Right atrium auricular region (tissue), 2 donors: ENCODE measurements around the gene BRD4. TPM values are rescaled to one million over a fixed set of nuclear protein-coding genes. Genes with fewer than 3 reads are reported as not detected.

Experiments
- DNase-seq: peaks from one replicate; pipeline ENCODE4 v3.0.0-alpha.2; 2019; ENCODE audit warnings: low spot score
- H3K27ac ChIP-seq, 2 donors: fragments of 200-600 bp; sonication (generic); 1 replicate in 1 of 2; 2 replicates in 1 of 2; pipeline ENCODE4 v1.5.1; 2016 to 2019
- H3K27me3 ChIP-seq, 2 donors: fragments of 200-600 bp; sonication (generic); one replicate each; pipeline versions ENCODE4 v1.5.1 to v1.6.0; 2017 to 2019
- H3K36me3 ChIP-seq: fragments of 200-600 bp; sonication (generic); one replicate; pipeline ENCODE4 v1.5.1; 2016
- H3K4me1 ChIP-seq, 2 donors: fragments of 200-600 bp; sonication (generic); one replicate each; pipeline versions ENCODE4 v1.5.1 to v1.6.0; 2017 to 2019
- H3K4me3 ChIP-seq, 2 donors: fragments of 200-600 bp; sonication (generic); 1 replicate in 1 of 2; 2 replicates in 1 of 2; pipeline ENCODE4 v1.5.1; 2017 to 2019; ENCODE audit warnings: mild to moderate bottlenecking in 1 of 2, moderate library complexity in 1 of 2
- H3K9me3 ChIP-seq, 2 donors: fragments of 200-600 bp; sonication (generic); one replicate each; pipeline ENCODE4 v1.5.1; 2019
- total RNA-seq, 2 donors: library from RNA; depleted of rRNA; stranded (reverse); fragments of >200 nt; gene quantifications; one replicate each; pipeline ENCODE4 v1.1.0, GENCODE V29; 2016
- TF ChIP-seq, protein P1 (sequence below), 2 donors: fragments of 200-600 bp; sonication (generic); IDR thresholded peaks; one replicate each; pipeline ENCODE4 v1.5.1; 2019; ENCODE audit warnings: antibody characterized with exemption in 2 of 2

BRD4 gene
- total RNA-seq, 2 donors from 2014 or later = 23.6 to 41.0 TPM

DNA sequence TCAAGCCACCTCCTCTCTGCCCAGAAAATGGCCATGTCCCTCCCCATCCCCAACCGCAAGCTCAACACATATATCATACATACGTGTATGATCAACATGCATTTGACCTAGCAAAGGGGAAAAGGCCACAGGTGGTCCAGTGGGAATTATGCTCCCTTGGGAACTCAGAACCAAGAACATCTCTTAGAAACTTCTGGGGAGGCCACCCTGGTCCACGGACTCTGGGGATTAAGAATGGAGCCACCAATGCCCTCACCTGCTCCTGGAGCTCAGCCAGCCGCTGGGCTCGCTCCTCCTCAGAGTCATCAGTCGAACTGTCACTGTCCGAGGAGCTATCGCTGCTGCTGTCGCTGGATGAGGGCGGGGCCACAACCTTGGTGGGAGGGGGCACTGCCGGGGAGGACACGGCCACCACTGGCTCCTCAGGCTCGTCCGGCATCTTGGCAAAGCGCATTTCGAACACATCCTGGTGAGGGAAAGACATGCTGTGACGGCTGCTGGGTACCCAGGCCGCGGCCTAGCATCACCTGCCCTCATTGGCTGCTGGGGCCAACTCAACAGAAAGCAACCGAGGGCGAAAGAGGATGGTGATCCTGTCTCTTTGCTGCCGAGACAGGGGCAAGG lies 75.5 kb downstream of the BRD4 start:
- H3K27me3 ChIP-seq = no peaks in the 10 kb centered on the region
- peaks cover 4 to 19% of the 10 kb centered on the region in 2 donors for H3K4me1 ChIP-seq
- TF ChIP-seq, protein P1, sequence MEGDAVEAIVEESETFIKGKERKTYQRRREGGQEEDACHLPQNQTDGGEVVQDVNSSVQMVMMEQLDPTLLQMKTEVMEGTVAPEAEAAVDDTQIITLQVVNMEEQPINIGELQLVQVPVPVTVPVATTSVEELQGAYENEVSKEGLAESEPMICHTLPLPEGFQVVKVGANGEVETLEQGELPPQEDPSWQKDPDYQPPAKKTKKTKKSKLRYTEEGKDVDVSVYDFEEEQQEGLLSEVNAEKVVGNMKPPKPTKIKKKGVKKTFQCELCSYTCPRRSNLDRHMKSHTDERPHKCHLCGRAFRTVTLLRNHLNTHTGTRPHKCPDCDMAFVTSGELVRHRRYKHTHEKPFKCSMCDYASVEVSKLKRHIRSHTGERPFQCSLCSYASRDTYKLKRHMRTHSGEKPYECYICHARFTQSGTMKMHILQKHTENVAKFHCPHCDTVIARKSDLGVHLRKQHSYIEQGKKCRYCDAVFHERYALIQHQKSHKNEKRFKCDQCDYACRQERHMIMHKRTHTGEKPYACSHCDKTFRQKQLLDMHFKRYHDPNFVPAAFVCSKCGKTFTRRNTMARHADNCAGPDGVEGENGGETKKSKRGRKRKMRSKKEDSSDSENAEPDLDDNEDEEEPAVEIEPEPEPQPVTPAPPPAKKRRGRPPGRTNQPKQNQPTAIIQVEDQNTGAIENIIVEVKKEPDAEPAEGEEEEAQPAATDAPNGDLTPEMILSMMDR (IDR thresholded peaks at IDR 0.05) = no peak
- no peak overlapping the region for H3K27ac ChIP-seq
- peaks cover 89% of the 10 kb centered on the region for H3K36me3 ChIP-seq
- H3K4me3 ChIP-seq = no peak overlapping the region
- no peak for DNase-seq
- no peaks in the 10 kb centered on the region for H3K9me3 ChIP-seq

DNA sequence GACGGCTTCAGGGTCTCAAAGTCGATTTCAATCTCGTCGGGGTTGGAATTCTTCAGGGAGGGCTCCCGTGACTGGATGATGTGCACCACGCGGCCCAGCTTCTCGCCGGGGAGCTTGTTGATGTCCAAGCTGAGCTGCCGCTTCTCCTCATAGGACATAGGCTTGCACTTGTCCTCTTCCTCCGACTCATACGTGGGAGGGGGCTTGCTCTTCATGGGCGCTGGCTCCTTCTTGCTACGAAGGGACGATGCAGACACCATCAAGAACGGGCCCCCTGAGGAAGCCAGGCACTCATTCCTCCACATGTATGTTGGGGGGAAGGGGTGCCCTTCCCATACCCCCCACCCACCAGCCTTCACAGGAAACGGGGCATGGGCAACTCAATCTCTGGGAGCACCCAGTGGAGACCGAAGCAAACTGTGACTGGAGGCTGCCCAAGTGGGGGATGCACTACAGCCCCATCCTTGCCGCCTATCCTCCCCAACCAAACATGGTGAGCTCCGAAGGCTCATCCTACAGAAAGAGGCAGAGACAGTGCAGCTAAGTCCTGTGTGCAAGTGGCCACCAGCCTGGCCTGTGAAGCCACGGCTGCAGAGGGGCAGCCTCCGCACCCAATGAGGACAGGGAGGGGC lies 76.9 kb downstream of the BRD4 start:
- peaks cover 84% of the 10 kb centered on the region for H3K36me3 ChIP-seq
- no peaks in the 10 kb centered on the region for H3K27me3 ChIP-seq
- H3K27ac ChIP-seq = no peak overlapping the region
- H3K9me3 ChIP-seq = no peaks in the 10 kb centered on the region
- TF ChIP-seq, protein P1 (IDR thresholded peaks at IDR 0.05) = no peak
- no peak overlapping the region for H3K4me3 ChIP-seq
- peaks cover 4 to 33% of the 10 kb centered on the region in 2 donors for H3K4me1 ChIP-seq
- DNase-seq = no peak

DNA sequence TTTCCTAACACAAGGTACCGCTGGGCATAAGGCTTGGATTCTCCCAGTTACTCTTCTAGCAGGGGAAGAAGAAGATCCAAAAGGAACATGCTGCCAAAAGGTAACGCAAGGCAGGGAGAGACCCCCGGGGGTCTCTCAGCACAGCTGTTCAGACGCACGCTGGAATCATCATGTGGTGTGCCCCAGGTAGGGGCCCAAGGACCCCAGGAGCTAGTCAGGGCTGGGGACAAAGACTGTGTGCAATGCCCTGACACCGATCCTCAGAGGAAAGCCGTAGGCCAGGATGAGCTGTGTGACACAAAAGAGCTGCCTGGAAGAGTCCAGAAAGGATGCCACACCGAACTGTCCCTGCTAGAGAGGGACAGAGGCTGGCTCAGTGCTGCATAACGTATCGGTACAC lies 77.8 kb downstream of the BRD4 start:
- H3K36me3 ChIP-seq = peaks cover 74% of the 10 kb centered on the region
- H3K9me3 ChIP-seq = no peaks in the 10 kb centered on the region
- no peak for DNase-seq
- TF ChIP-seq, protein P1 (IDR thresholded peaks at IDR 0.05) = no peak
- H3K4me3 ChIP-seq = no peak overlapping the region
- no peak overlapping the region for H3K27ac ChIP-seq
- H3K27me3 ChIP-seq = no peaks in the 10 kb centered on the region
- H3K4me1 ChIP-seq = peaks cover 4 to 42% of the 10 kb centered on the region in 2 donors

DNA sequence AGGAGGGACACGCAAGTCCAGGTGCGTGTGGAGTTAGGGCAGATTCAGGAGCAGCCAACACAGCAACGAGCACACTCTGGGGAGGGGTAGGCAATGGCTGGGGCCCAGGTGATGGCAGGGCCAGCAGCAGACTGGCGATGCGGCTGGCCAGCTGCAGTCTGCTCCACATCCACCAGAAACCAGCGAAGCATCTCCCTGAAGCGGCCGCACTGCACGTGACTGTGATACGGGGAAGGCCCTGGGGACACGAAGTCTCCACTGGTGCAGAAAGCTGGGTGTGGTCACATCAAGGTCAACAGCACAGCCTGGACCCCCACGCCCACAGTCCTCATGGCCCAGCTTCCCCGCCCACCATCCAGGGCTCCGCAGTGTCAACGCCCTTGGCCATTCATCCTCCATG lies 78.8 kb downstream of the BRD4 start:
- TF ChIP-seq, protein P1 (IDR thresholded peaks at IDR 0.05) = no peak
- H3K9me3 ChIP-seq = no peaks in the 10 kb centered on the region
- H3K36me3 ChIP-seq = peaks cover 68% of the 10 kb centered on the region
- no peak for DNase-seq
- peaks cover 4 to 52% of the 10 kb centered on the region in 2 donors for H3K4me1 ChIP-seq
- no peak overlapping the region for H3K4me3 ChIP-seq
- H3K27me3 ChIP-seq = no peaks in the 10 kb centered on the region
- H3K27ac ChIP-seq = peak overlapping the region in 1 of 2 donors; percentile 87

DNA sequence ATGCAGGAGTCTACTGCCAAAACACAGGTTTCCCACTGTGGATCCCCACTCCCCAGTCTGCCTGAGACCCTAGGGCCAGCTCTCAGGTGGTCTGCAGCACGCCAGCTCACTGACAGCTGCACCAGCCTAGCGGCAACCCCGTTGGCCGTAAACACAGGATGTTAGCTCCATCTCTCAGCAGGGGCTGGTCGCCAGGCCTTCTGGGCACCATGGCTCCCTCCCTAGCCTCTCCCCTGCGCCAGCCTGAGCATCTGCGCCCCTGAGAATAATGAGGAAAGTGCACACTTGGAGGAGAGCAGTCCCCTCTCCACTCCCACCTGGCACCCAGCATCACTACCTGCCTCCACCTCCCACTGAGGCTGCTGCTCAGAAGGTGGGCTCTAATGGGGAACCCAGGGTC lies 79.3 kb downstream of the BRD4 start:
- peaks cover 68% of the 10 kb centered on the region for H3K36me3 ChIP-seq
- no peaks in the 10 kb centered on the region for H3K9me3 ChIP-seq
- H3K27ac ChIP-seq = peak overlapping the region; percentile 85 to 87
- H3K4me3 ChIP-seq = no peak overlapping the region
- peaks cover 4 to 57% of the 10 kb centered on the region in 2 donors for H3K4me1 ChIP-seq
- DNase-seq = no peak
- TF ChIP-seq, protein P1 (IDR thresholded peaks at IDR 0.05) = no peak
- H3K27me3 ChIP-seq = no peaks in the 10 kb centered on the region
